ENCODE measurements around the gene DAGLB. TPM values are rescaled to one million over a fixed set of nuclear protein-coding genes. Genes with fewer than 3 reads are reported as not detected.

Gene DAGLB
- total RNA-seq, 1 experiment from 2014 or later = 23.4 TPM

DNA sequence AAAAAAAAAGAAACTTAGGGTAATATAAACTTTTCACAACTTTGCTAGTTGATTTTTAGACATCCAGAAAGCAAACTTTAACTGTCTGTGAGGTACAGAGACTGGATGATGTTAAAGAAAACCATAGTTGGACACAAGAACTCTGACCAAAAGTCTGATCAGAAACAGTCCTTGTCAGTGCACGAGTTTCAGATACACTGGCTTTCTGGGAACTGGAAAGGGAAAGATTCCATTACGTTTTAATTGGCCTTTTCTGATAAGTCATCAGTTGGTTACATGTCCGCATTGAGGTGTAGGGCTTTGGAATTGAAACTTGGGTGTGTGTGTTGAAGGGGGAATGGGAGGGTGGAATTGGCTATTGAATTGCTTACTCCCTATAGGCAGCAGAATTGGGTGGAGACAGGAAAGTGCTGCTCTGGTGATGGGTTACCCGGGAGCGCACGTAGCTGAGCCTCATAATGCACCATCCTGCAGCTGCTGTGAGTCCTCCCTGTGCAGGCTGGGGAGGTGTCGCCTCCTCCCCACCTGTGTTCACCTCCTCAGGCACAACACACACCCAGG is 59.9 kb downstream of the DAGLB start:
- Histone ChIP-seq H3K27ac (ENCODE audit: low read length) (no peak overlapping the region), H3F3A (ENCODE audit: low read length, unreplicated experiment) (peaks cover 16% of the 10 kb centered on the region), H3K36me3 (ENCODE audit: low read depth, low read length) (peaks cover 29% of the 10 kb centered on the region), H3K9ac (ENCODE audit: low read length) (no peak overlapping the region), H3K9me3 (ENCODE audit: low read length) (no peaks in the 10 kb centered on the region), H2AFZ (ENCODE audit: low read length) (no peak overlapping the region), H4K20me1 (ENCODE audit: low read length) (peaks cover 20% of the 10 kb centered on the region), H3K4me1 (ENCODE audit: insufficient read depth, low read length) (peaks cover 51% of the 10 kb centered on the region), H3K27me3 (ENCODE audit: low read length) (no peaks in the 10 kb centered on the region), H3K4me2 (ENCODE audit: low read length) (no peak overlapping the region), H3K79me2 (ENCODE audit: low read length) (peaks cover 95% of the 10 kb centered on the region), H3K4me3 (ENCODE audit: low read length) (no peak overlapping the region), H3K9me2 (replicated peaks; ENCODE audit: low read length) (no peaks in the 10 kb centered on the region)
- POLR2A ChIA-PET (ENCODE audit: unreplicated experiment) = no interaction called here
- BruUV-seq (replicated peaks) = TSS peak; percentile 1
- CTCF ChIA-PET = no interaction called here
- ATAC-seq (no peak), DNase-seq (no peak)
- TF ChIP-seq EZH2phosphoT487 (IDR thresholded peaks at IDR 0.05; ENCODE audit: borderline replicate concordance, low read length) = no peak
- no peak for TF ChIP-seq EZH2 (IDR thresholded peaks at IDR 0.05; ENCODE audit: low read length, unreplicated experiment)
- TF ChIP-seq, protein P1, sequence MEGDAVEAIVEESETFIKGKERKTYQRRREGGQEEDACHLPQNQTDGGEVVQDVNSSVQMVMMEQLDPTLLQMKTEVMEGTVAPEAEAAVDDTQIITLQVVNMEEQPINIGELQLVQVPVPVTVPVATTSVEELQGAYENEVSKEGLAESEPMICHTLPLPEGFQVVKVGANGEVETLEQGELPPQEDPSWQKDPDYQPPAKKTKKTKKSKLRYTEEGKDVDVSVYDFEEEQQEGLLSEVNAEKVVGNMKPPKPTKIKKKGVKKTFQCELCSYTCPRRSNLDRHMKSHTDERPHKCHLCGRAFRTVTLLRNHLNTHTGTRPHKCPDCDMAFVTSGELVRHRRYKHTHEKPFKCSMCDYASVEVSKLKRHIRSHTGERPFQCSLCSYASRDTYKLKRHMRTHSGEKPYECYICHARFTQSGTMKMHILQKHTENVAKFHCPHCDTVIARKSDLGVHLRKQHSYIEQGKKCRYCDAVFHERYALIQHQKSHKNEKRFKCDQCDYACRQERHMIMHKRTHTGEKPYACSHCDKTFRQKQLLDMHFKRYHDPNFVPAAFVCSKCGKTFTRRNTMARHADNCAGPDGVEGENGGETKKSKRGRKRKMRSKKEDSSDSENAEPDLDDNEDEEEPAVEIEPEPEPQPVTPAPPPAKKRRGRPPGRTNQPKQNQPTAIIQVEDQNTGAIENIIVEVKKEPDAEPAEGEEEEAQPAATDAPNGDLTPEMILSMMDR (conservative IDR thresholded peaks at IDR 0.05; ENCODE audit: low read depth, low read length) = no peak
- intact Hi-C loops (cut with micrococcal nuclease) = no loop called here

DNA sequence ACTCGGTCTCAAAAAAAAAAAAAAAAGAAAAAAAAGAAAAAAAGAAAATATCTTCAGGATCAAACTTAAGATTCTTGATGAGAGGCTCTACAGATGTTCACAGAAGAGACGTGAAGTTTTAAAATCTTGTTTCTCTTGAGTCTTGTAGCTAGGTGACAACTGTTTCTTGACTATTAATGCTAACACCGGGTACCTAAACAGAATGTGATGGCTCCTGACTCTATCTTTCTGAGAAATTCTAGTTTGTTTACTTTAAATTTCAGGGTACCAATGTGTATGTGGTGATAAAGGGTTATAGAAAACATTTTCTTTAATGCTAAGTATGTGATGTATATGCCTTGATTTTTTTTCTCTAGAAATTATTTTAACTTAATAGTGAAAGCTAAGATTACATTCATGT is 61.0 kb downstream of the DAGLB start:
- H3K27me3 ChIP-seq (ENCODE audit: low read length) = no peaks in the 10 kb centered on the region
- ATAC-seq = no peak
- H3K79me2 ChIP-seq (ENCODE audit: low read length) = peaks cover 96% of the 10 kb centered on the region
- CTCF ChIA-PET = no interaction called here
- H3F3A ChIP-seq (ENCODE audit: low read length, unreplicated experiment) = peaks cover 7% of the 10 kb centered on the region
- TF ChIP-seq, protein P1 (conservative IDR thresholded peaks at IDR 0.05; ENCODE audit: low read depth, low read length) = no peak
- TF ChIP-seq EZH2 (IDR thresholded peaks at IDR 0.05; ENCODE audit: low read length, unreplicated experiment) = no peak
- no peak for TF ChIP-seq EZH2phosphoT487 (IDR thresholded peaks at IDR 0.05; ENCODE audit: borderline replicate concordance, low read length)
- DNase-seq = no peak
- H3K9me3 ChIP-seq (ENCODE audit: low read length) = no peaks in the 10 kb centered on the region
- H3K9me2 ChIP-seq (replicated peaks; ENCODE audit: low read length) = no peaks in the 10 kb centered on the region
- H3K4me2 ChIP-seq (ENCODE audit: low read length) = no peak overlapping the region
- peaks cover 29% of the 10 kb centered on the region for H4K20me1 ChIP-seq (ENCODE audit: low read length)
- H2AFZ ChIP-seq (ENCODE audit: low read length) = no peak overlapping the region
- H3K4me3 ChIP-seq (ENCODE audit: low read length) = no peak overlapping the region
- H3K27ac ChIP-seq (ENCODE audit: low read length) = no peak overlapping the region
- intact Hi-C loops (cut with micrococcal nuclease) = no loop called here
- peaks cover 34% of the 10 kb centered on the region for H3K36me3 ChIP-seq (ENCODE audit: low read depth, low read length)
- no peak overlapping the region for H3K9ac ChIP-seq (ENCODE audit: low read length)
- POLR2A ChIA-PET (ENCODE audit: unreplicated experiment) = interaction anchor here (0.6 kb wide), 1 partner anchor 64 kb away, joined by 3 read pairs; no protein-coding TSS in a partner anchor
- peaks cover 41% of the 10 kb centered on the region for H3K4me1 ChIP-seq (ENCODE audit: insufficient read depth, low read length)
- no TSS peak for BruUV-seq (replicated peaks)

DNA sequence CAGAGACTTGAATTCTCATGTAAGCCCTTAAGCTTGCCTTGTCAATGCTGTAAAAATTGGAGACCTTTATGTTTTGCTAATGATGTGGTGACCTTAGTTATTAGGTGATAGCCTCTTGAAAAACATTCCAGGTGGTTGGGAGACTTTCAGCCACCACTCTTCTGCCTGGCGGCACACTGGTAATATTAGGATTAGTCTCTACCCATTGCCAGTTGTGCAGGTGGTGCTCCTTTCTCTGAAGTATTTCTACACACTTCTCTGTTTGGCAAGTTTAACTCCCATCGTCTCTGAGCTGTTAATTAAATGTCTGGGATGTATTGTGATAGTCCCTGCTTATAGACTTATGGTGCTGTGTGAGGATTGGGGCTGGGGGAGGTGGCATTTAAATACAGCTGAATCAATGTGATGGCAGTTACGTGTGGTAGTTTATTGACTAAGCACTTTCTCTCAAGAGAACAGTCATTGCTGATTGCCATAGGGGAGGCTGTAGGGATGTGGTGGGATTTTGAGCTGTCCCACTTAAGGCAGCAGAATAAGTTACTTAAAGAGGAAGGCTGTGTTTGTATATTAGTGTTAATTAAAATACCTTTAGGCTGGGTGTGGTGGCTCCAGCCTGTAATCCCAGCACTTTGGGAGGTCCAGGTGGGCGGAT is 61.7 kb downstream of the DAGLB start:
- Histone ChIP-seq H3K4me3 (ENCODE audit: low read length) (peak overlapping the region; percentile 42), H3K27me3 (ENCODE audit: low read length) (no peaks in the 10 kb centered on the region), H3K9me2 (replicated peaks; ENCODE audit: low read length) (no peaks in the 10 kb centered on the region), H3K27ac (ENCODE audit: low read length) (peak overlapping the region; percentile 87), H3K9me3 (ENCODE audit: low read length) (no peaks in the 10 kb centered on the region), H3K79me2 (ENCODE audit: low read length) (peaks cover 96% of the 10 kb centered on the region), H3K4me2 (ENCODE audit: low read length) (peak overlapping the region; percentile 70), H3K36me3 (ENCODE audit: low read depth, low read length) (peaks cover 34% of the 10 kb centered on the region), H3K4me1 (ENCODE audit: insufficient read depth, low read length) (peaks cover 34% of the 10 kb centered on the region), H3K9ac (ENCODE audit: low read length) (peak overlapping the region; percentile 34), H3F3A (ENCODE audit: low read length, unreplicated experiment) (peaks cover 6% of the 10 kb centered on the region), H2AFZ (ENCODE audit: low read length) (no peak overlapping the region), H4K20me1 (ENCODE audit: low read length) (peaks cover 36% of the 10 kb centered on the region)
- TSS peak; percentile 44 for BruUV-seq (replicated peaks)
- POLR2A ChIA-PET (ENCODE audit: unreplicated experiment) = no interaction called here
- CTCF ChIA-PET = interaction anchor here (0.8 kb wide), 1 partner anchor 72 kb away, joined by 3 read pairs; no protein-coding TSS in a partner anchor
- DNase-seq (no peak), ATAC-seq (no peak)
- TF ChIP-seq EZH2phosphoT487 (IDR thresholded peaks at IDR 0.05; ENCODE audit: borderline replicate concordance, low read length) = no peak
- no peak for TF ChIP-seq EZH2 (IDR thresholded peaks at IDR 0.05; ENCODE audit: low read length, unreplicated experiment)
- TF ChIP-seq, protein P1 (conservative IDR thresholded peaks at IDR 0.05; ENCODE audit: low read depth, low read length) = no peak
- intact Hi-C loops (cut with micrococcal nuclease) = loop anchor here (1.0 kb wide), 1 partner anchor 7 kb away; no protein-coding TSS in a partner anchor

Data from PC-3 (cell line).